HG02885 (cell line): ENCODE data around the gene ACER3.

Experiments used
- ATAC-seq: cut with Tn5 transposase; IDR thresholded peaks from one replicate; pipeline ENCODE4 v1.9.1; 2021; ENCODE audit warnings: mild to moderate bottlenecking; ENCODE audit not compliant: unreplicated experiment, poor library complexity

Gene ACER3

DNA sequence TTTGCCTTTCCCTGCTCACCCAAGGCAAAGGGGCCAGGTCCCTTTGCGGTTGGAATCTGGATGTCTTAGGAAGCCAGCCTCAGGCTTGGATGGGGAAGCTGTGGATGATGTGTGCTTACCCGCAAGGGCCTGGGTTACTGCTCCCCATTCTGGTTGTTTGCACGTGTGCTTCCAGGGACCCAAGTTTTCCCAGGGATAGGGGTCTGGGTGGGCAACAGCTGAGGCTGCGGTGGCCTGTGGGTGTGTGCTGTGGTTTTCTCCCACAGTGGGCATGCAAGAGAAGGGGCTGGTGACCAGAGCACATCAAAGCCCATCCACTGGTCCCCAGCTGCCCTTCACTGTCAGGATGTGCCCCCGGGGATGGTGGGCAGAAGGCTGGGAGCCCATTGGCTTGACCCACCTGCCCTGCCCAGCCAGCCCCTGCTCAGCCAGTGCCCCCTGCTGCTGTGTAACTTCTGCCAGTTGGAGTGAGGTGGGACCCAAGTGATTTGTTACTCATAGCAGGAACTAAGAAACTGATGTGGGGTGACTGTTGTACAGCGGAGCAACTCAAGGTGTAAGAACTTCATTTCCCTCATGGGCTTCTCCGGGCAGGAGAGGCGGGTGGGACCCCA, 209.4 kb downstream of the ACER3 start:
- ATAC-seq: no peak

DNA sequence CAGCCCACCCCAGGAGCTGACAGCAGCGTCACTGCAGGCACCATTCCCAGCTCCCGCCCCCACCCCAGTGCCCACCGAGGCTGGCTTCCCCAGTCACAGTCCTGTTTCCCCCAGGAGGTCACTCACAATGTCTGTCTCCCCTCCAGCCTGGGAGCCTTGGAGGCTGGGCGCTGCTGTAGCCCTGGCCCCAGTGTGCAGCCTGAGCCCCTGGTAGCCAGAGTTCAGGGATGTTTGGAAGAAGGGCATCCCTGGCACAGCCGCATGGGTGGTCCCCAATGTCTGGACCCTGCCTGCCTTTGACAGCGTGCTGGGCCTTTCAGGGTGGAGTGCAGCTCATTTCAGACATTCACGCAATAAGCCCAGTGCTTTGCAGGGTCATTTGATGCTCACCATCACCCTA, 210.4 kb downstream of the ACER3 start:
- ATAC-seq: no peak

DNA sequence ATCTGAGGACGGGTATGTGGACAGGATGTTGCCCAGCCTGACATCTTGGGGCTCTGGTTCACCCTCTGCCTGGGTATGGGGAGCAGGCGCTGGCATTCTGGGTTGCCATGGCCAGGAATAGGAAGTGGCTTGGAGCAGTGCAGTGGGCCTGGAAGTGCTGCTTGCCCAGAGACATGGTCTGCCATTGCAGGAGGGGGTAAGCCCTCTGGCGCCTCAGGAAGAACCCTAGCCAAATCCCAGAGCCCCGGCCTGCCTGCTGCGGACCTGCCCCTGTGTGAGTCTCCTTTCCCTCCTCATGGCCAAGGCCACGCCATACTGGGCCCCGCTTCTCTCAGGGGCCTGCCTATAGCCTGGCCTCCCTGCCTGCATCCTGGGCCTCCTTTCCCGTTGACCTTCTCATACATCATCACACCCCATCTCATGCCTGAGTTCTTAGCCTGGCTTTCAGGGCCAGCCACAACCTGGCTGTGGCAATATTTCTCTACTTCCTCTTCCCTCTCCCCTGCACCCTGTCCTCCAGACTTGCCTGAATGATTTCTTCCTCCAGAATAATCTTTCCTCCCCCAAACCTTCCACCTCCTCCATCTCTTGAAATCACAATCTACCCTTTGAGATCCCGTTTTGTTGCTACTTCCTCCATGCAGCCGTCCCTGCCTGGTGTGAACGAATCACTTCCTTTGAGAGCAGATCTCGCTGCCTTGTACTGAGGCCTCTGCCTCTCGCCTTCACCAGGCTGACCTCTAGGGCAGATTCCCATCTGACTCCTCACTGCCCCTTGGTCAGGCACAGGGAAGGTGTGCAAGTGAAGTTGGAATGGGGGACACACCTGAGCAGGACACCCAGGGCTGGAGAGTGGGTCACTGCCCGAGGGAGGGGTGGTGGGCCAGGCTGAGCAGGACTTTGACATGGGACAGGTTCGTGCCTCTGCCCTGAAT, 211.2 kb downstream of the ACER3 start:
- ATAC-seq: no peak

DNA sequence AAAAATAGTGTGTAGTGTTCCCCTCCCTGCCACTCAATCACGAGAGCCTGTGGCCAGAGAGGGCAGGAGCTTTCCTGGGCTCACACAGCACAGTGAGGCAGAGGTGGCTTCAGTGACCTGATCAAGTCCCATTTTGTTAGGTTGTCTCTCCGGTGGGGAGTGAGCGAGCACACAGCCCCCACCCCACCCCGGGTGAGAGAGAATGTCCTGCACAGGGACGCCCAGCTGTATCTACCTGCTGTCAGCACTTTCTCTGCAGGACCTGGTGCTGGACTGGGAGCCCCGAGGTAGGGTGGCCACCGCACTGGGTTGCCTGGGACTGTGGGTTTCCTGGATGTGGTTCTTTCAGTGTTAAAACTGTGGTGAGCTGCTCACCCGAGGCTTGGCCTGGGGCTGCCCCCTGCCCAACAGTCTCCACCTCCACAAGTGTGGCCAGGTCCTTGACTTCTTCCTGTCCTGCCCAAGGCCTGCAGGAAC, 212.2 kb downstream of the ACER3 start:
- no peak for ATAC-seq

DNA sequence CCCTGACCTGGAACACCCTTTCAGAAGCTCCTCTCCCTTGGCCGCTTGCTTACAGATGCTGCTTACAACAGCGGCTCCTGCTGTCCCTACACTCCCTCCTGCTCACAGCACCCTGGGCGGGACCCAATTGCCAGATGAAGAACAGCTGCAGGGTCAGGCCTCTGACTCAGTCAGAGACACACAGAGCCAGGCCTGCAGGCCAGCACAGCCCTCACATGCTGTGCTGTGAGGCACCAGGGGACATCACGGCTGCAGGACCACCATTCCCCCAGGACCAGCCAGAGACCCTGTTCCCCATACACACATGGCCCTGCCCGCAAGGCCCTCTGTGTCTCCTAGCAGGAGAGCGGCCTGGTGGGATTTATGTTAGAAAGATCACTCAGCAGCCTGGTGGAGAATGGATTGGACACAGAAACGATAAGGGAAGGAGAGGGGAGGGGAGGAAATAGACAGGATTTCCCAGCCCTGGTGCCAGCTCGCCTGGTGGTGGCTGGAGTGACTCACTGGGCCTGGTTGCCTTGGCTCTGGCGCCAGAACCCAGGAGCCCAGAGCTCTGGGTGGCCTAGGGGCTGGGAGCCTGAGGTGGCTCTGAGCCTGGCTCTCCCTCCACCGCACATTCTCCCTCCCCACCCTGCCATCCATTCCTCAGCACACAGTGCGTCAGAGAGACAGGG, 212.7 kb downstream of the ACER3 start:
- ATAC-seq: no peak

DNA sequence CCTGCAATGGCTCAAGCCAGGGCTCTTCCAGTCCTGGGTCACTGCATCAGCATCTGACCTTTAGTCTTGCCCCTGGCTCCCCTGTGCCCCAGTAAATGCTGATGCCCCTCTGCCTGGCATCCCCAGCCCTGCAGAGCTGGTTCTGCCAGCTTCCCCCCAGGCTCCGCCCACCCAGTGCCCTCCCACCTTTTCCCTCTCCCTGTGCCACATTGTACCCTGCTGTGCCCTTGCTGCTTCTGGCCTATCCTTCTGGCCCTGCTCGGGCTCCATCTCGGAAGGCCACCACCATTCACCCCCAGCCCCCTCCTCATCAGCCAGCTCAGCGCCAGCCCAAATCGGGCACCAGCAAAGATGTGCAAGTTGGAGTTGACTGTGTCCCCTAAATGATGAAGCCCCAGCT, 213.5 kb downstream of the ACER3 start:
- no peak for ATAC-seq

DNA sequence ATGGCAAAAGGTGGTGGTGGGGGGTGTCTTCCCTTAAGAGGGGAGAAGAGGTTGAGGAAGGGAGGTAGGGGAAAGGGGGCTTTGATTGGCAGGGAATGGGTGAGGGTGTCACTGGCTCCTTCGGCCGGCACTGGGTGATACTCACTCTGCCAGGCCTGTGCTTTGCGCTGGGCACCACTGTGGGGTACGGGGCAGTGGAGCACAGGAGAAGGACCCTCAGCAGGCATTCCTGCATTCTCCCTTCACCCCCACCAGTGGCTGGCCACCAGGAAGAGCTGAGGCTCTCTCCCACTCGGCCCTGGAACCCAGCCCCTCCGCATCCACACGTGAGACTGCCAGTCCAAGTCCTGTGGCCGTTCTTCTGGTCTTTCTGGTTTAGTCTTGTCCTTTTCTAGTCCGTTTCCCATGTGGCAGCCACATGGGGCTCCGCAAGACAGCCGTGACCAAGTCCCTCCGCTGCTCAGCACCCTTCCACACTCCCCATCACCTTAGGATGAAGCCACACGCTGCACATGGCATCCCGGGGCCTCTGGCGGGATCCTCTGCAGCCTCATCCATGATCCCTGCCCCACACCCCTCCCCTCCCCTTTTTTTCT, 214.0 kb downstream of the ACER3 start:
- no peak for ATAC-seq

DNA sequence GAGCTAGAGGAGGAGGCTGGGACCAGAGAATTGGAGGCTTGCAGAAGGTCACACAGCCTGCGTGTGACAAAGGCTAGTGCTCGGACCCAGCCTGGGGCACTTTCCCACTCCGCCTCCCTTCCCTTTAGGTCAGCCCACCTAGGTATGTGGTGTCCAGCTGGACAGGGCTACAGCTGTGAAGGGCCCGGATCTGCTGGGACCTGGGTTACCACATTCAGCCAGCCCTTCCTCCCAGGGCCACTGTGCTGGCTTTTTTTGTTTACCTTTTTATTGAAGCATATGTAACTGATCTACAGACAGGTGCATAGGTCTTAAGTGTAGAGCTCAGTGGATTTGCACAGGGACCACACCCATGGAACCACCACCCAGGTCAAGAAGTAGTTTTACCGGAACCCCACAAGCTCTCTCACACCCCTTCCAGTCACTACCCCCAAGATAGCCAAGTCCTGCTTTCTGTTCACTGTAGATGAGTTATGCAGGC, 214.7 kb downstream of the ACER3 start:
- no peak for ATAC-seq
